ENCODE results near the gene ICE2. TPM values are rescaled to one million over a fixed set of nuclear protein-coding genes. Genes with fewer than 3 reads are reported as not detected.

The ICE2 gene
- total and polyA plus RNA-seq, 2 of the 4 experiments (the other 2 are of a cell fraction): 14.7 to 21.1 TPM

- Histone ChIP-seq H3K9me3 (ENCODE audit: control insufficient read depth, insufficient read depth, low read length) (no peaks in the 10 kb centered on the region), H4K8ac (ENCODE audit: low read depth in 2 of 2, low read length in 2 of 2) (peak within 1 kb of the TSS; percentile 85 to 94), H3K27me3 (ENCODE audit: control insufficient read depth, insufficient read depth, low read length) (no peaks in the 10 kb centered on the region), H4K20me1 (ENCODE audit: insufficient read depth, low read length) (peaks cover 49% of the 10 kb centered on the region), H2BK20ac (ENCODE audit: low read depth, low read length) (peak within 1 kb of the TSS; percentile 95), H3K4me1 (ENCODE audit: control insufficient read depth, insufficient read depth, low read length) (peaks cover 44% of the 10 kb centered on the region), H3K9me1 (ENCODE audit: insufficient read depth, low read length) (peaks cover 9% of the 10 kb centered on the region), H2AFZ (replicated peaks; ENCODE audit: low read length, poor library complexity) (peak within 1 kb of the TSS; percentile 85), H3K36me3 (ENCODE audit: control insufficient read depth, insufficient read depth, low read length) (peaks cover 29% of the 10 kb centered on the region), H3K14ac (replicated peaks; ENCODE audit: low read depth, low read length) (peak within 1 kb of the TSS; percentile 98), H2BK120ac (ENCODE audit: low read depth, low read length) (peak within 1 kb of the TSS; percentile 97), H3K9ac (ENCODE audit: low read depth, low read length) (peak within 1 kb of the TSS; percentile 93), H2BK5ac (ENCODE audit: low read depth, low read length, poor library complexity, severe bottlenecking) (peak within 1 kb of the TSS; percentile 98), H2AK9ac (replicated peaks; ENCODE audit: low read depth, low read length, poor library complexity) (peak within 1 kb of the TSS; percentile 99), H3K56ac (ENCODE audit: extremely low read depth, insufficient read depth, low read length) (peak within 1 kb of the TSS; percentile 99), H3K4me2 (ENCODE audit: low read depth, low read length) (peak within 1 kb of the TSS; percentile 92), H3K4me3 (ENCODE audit: insufficient read depth, low read depth, low read length) (peak within 1 kb of the TSS; percentile 70), H3K4ac (ENCODE audit: low read depth, low read length) (peak within 1 kb of the TSS; percentile 97), H3K27ac (ENCODE audit: insufficient read depth, low read length) (peak within 1 kb of the TSS; percentile 96), H3K18ac (ENCODE audit: low read depth, low read length) (peak within 1 kb of the TSS; percentile 83), H4K5ac (ENCODE audit: low read depth, low read length) (peak within 1 kb of the TSS; percentile 83), H2AK5ac (ENCODE audit: low read depth, low read length) (peak within 1 kb of the TSS; percentile 93), H4K91ac (ENCODE audit: insufficient read depth, low read depth, low read length) (peak within 1 kb of the TSS; percentile 97), H3K79me1 (ENCODE audit: low read depth in 1 of 2, low read length in 2 of 2) (peaks cover 4 to 31% of the 10 kb centered on the region in 2 experiments; a peak in 3 of 4 replicates), H3K23ac (ENCODE audit: low read depth, low read length) (peak within 1 kb of the TSS; percentile 98), H2BK15ac (ENCODE audit: low read depth, low read length) (peak within 1 kb of the TSS; percentile 78)
- peak; percentile 84 for DNase-seq
- intact Hi-C loops (cut with micrococcal nuclease): loop anchor here (1.0 to 2.0 kb wide), 2 partner anchors 35 to 46 kb away; no protein-coding TSS in a partner anchor
- peak; percentile 42 for ATAC-seq (ENCODE audit: low read depth)
- 0% methylated on average over 1 of the region's 53 CpGs; no CpG with 5 or more reads in 1 of the 2 experiments for WGBS, 2 experiments (ENCODE audit: extremely low coverage in 2 of 2, insufficient read length in 1 of 2)
- CTCF ChIA-PET: interaction anchor here (0.7 to 1.1 kb wide), 2 partner anchors 17 to 42 kb away, joined by 3 read pairs; no protein-coding TSS in a partner anchor
- in situ Hi-C loops (cut with MboI; ENCODE audit: low sequenced_read_pairs): no loop called here
- BruUV-seq (replicated peaks): no TSS peak
- dilution Hi-C loops (cut with HindIII; ENCODE audit: low sequenced_read_pairs, unreplicated experiment): no loop called here
- POLR2A ChIA-PET (ENCODE audit: unreplicated experiment): interaction anchor here (0.5 to 1.3 kb wide), 8 partner anchors 10 to 1940 kb away, joined by 3 to 12 read pairs (median 4); no protein-coding TSS in a partner anchor
- TF ChIP-seq POLR2A (IDR thresholded peaks at IDR 0.05; ENCODE audit: low read depth, low read length): peak; percentile 95
- TF ChIP-seq MAZ (IDR thresholded peaks at IDR 0.05; ENCODE audit: borderline replicate concordance, low read depth, low read length): peak; percentile 85
- peak; percentile 50; the same call in 1 of the 2 replicates for TF ChIP-seq FOS (IDR thresholded peaks at IDR 0.05; ENCODE audit: low read depth, low read length)
- TF ChIP-seq CTCF (conservative IDR thresholded peaks at IDR 0.05; ENCODE audit: low read depth, low read length): no peak
- no peak for TF ChIP-seq USF2 (IDR thresholded peaks at IDR 0.05; ENCODE audit: low read depth, low read length)
- no peak for TF ChIP-seq BHLHE40 (IDR thresholded peaks at IDR 0.05; ENCODE audit: low read depth, low read length)
- no peak for TF ChIP-seq SMC3 (IDR thresholded peaks at IDR 0.05; ENCODE audit: low read depth, low read length)
- TF ChIP-seq MXI1 (IDR thresholded peaks at IDR 0.05; ENCODE audit: borderline replicate concordance, low read depth, low read length): 0 out of 2 replicates have a peak, but pooled peaks have one; percentile 17
- no peak for TF ChIP-seq CEBPB (IDR thresholded peaks at IDR 0.05; ENCODE audit: low read depth, low read length)
- 0 out of 2 replicates have a peak, but pooled peaks have one; percentile 31 for TF ChIP-seq CHD1 (IDR thresholded peaks at IDR 0.05; ENCODE audit: low read depth, low read length)
- TF ChIP-seq RCOR1 (IDR thresholded peaks at IDR 0.05; ENCODE audit: insufficient replicate concordance, low read length): no peak
- no peak for TF ChIP-seq RAD21 (IDR thresholded peaks at IDR 0.05; ENCODE audit: low read length)
- no peak for TF ChIP-seq RFX5 (IDR thresholded peaks at IDR 0.05; ENCODE audit: low read depth, low read length)
- no peak for TF ChIP-seq ELK1 (IDR thresholded peaks at IDR 0.05; ENCODE audit: borderline replicate concordance, low read depth, low read length)
These were observed 81.0 kb downstream of the ICE2 start, which contains the start of gene ANXA2 for GRCh38 chr15:60397772-60398445. ANXA2 (minus strand) TSS chr15:60397986; CDS start chr15:60386075, 11,911 bp downstream.

All from IMR-90 (cell line).